Fibroblast of lung (primary cell): Measurements from ENCODE around the gene AOC1.

Experiments
- EZH2 ChIP-seq: IDR thresholded peaks from 2 replicates; pipeline ENCODE4 v1.5.1; 2012; ENCODE audit warnings: low read length, control low read depth, mild to moderate bottlenecking; ENCODE audit errors: missing control alignments
- TF ChIP-seq, protein P1 (sequence below), 2 donors: IDR thresholded peaks in 1 of 2; conservative IDR thresholded peaks in 1 of 2; 1 replicate in 1 of 2; 2 replicates in 1 of 2; pipeline ENCODE4 v1.5.1; 2011 to 2012; ENCODE audit warnings: low read length in 2 of 2, control low read depth in 1 of 2, inconsistent platforms in 1 of 2, low read depth in 1 of 2, mild to moderate bottlenecking in 1 of 2

DNA sequence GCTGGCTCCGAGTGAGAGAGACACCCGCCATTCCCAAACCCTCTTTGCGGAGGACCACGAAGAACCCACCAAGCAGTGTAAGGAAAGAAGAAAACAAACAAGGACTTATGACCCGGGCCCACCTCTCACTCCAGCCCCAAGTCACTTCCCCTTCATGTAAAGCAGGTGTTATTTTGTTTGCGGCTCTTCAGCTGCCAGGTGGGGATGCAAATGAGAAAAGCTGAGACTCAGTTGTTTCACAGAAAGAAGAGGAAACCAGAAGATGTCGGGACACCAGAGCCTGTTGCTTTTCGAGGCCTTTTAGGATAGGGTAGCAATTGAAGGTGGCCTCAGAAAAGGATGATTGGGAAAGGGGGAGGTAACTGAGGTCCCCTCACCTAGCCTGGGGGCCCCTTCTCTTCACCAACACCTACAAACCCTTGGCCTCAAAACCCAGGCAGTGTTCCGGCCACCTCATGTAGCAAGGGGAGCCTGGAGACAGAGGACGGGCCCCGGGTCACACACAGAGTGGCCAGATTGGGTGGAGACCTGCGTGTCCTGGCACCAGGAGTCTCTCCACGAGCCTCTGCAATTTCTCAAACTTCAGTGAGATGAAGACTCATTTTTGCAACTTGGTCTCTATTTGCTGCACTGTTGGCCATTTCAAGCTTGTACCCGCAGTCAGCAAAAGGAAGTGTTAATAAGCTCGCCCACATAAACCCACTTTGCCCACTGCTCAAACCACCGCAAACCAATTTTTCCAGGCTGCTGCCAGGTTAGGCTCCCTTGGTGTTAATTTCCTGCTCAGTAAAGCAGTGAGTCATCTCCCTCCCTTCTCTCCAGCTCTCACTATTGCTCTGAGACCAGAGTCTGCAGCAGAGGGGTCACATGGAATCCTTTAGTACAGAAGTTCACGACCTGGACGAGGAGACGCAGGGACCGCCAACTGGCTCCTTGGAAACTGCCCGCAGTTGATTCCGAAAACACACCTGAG, 45.5 kb downstream of the AOC1 start:
- no peak for TF ChIP-seq EZH2
- TF ChIP-seq, protein P1, sequence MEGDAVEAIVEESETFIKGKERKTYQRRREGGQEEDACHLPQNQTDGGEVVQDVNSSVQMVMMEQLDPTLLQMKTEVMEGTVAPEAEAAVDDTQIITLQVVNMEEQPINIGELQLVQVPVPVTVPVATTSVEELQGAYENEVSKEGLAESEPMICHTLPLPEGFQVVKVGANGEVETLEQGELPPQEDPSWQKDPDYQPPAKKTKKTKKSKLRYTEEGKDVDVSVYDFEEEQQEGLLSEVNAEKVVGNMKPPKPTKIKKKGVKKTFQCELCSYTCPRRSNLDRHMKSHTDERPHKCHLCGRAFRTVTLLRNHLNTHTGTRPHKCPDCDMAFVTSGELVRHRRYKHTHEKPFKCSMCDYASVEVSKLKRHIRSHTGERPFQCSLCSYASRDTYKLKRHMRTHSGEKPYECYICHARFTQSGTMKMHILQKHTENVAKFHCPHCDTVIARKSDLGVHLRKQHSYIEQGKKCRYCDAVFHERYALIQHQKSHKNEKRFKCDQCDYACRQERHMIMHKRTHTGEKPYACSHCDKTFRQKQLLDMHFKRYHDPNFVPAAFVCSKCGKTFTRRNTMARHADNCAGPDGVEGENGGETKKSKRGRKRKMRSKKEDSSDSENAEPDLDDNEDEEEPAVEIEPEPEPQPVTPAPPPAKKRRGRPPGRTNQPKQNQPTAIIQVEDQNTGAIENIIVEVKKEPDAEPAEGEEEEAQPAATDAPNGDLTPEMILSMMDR (conservative IDR thresholded peaks at IDR 0.05 in 1 of 2, IDR thresholded peaks at IDR 0.05 in 1 of 2; ENCODE audit: low read depth in 1 of 2, low read length in 2 of 2): no peak
